ENCODE data around the gene MCC. TPM values are rescaled to one million over a fixed set of nuclear protein-coding genes. Genes with fewer than 3 reads are reported as not detected.

MCC gene
- total RNA-seq, 1 experiment from 2014 or later: 23.5 TPM

DNA sequence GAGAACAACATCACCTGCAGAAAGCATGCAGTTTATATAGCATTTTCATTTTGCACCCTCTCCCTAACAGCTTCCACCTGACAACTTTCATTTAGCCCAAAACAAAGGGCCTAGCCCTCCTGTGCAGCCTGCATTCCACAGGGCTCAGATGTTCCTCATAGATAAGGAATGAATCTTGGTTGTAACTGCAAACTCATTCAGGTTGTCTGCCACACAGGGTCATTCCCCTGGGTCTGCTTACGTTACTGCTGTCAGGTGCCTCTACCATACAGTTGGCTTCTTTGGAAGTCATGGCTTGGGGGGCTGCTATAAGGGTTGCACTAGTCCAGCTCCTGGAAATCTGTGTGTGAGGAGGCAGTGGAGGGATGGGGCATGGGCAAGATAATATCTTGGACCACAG lies 514.3 kb downstream of the MCC start:
- Mint-ChIP-seq H3K36me3 (no peaks in the 10 kb centered on the region), H3K4me1 (peaks cover 42% of the 10 kb centered on the region), H3K9me3 (no peaks in the 10 kb centered on the region), H3K27me3 (ENCODE audit: low read depth) (no peaks in the 10 kb centered on the region), H3K27ac (no peak overlapping the region), H3K4me3 (no peak overlapping the region)
- ChIA-PET CTCF (interaction anchor here (1.2 kb wide), 1 partner anchor 22 kb away, joined by 4 read pairs; no protein-coding TSS in a partner anchor), POLR2A (no interaction called here)
- no peak for ATAC-seq
- no peak for DNase-seq (ENCODE audit: low spot score)
- TF ChIP-seq, protein P1, sequence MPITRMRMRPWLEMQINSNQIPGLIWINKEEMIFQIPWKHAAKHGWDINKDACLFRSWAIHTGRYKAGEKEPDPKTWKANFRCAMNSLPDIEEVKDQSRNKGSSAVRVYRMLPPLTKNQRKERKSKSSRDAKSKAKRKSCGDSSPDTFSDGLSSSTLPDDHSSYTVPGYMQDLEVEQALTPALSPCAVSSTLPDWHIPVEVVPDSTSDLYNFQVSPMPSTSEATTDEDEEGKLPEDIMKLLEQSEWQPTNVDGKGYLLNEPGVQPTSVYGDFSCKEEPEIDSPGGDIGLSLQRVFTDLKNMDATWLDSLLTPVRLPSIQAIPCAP (CRISPR knock-in tag; IDR thresholded peaks at IDR 0.05): no peak
- TF ChIP-seq NFE2L1 (CRISPR knock-in tag; IDR thresholded peaks at IDR 0.05) (no peak), ESRRA (CRISPR knock-in tag; IDR thresholded peaks at IDR 0.05; ENCODE audit: borderline replicate concordance) (no peak), TP53 (CRISPR knock-in tag; IDR thresholded peaks at IDR 0.05) (no peak)

DNA sequence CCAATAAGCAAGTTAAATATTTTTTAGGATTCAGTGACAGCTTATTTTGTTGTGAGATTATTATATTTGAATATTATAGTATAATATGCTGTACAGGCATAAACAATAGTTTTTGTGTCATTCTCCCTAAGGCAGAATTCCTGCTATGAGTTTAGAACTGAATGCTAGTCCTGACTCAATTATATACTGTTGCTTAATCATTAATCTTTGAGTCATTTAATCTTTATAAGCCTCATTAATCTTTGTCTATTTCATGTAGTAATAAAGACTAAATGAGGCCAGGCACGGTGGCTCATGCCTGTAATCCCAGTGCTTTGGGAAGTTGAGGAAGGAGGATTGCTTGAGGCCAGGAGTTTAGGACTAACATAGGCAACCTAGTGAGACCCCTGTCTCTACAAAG lies 515.2 kb downstream of the MCC start:
- ChIA-PET CTCF (interaction anchor here (1.2 kb wide), 1 partner anchor 23 kb away, joined by 4 read pairs; no protein-coding TSS in a partner anchor), POLR2A (no interaction called here)
- H3K27me3 Mint-ChIP-seq (ENCODE audit: low read depth): no peaks in the 10 kb centered on the region
- H3K4me1 Mint-ChIP-seq: peaks cover 42% of the 10 kb centered on the region
- TF ChIP-seq ZNF416 (CRISPR knock-in tag; IDR thresholded peaks at IDR 0.05) (no peak), ZNF138 (CRISPR knock-in tag; conservative IDR thresholded peaks at IDR 0.05) (no peak), ATF6 (CRISPR knock-in tag; IDR thresholded peaks at IDR 0.05) (no peak), ZNF671 (CRISPR knock-in tag; IDR thresholded peaks at IDR 0.05) (no peak), SP1 (CRISPR knock-in tag; conservative IDR thresholded peaks at IDR 0.05) (no peak), E2F5 (CRISPR knock-in tag; IDR thresholded peaks at IDR 0.05) (no peak), ZNF512 (CRISPR knock-in tag; IDR thresholded peaks at IDR 0.05; ENCODE audit: borderline replicate concordance) (no peak), MXD4 (CRISPR knock-in tag; IDR thresholded peaks at IDR 0.05; ENCODE audit: borderline replicate concordance) (no peak), TEAD4 (CRISPR knock-in tag; IDR thresholded peaks at IDR 0.05) (no peak), ATF3 (CRISPR knock-in tag; conservative IDR thresholded peaks at IDR 0.05) (no peak), NFE2L1 (CRISPR knock-in tag; IDR thresholded peaks at IDR 0.05) (no peak), AFF4 (CRISPR knock-in tag; IDR thresholded peaks at IDR 0.05; ENCODE audit: borderline replicate concordance) (no peak), HMGA2 (CRISPR knock-in tag; IDR thresholded peaks at IDR 0.05) (no peak), ZNF396 (CRISPR knock-in tag; IDR thresholded peaks at IDR 0.05; ENCODE audit: borderline replicate concordance) (no peak), SMAD3 (CRISPR knock-in tag; IDR thresholded peaks at IDR 0.05; ENCODE audit: borderline replicate concordance) (no peak)
- TF ChIP-seq, protein P2, sequence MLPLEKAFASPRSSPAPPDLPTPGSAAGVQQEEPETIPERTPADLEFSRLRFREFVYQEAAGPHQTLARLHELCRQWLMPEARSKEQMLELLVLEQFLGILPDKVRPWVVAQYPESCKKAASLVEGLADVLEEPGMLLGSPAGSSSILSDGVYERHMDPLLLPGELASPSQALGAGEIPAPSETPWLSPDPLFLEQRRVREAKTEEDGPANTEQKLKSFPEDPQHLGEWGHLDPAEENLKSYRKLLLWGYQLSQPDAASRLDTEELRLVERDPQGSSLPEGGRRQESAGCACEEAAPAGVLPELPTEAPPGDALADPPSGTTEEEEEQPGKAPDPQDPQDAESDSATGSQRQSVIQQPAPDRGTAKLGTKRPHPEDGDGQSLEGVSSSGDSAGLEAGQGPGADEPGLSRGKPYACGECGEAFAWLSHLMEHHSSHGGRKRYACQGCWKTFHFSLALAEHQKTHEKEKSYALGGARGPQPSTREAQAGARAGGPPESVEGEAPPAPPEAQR (CRISPR knock-in tag; IDR thresholded peaks at IDR 0.05): no peak
- H3K27ac Mint-ChIP-seq: no peak overlapping the region
- no peak overlapping the region for H3K4me3 Mint-ChIP-seq
- DNase-seq (ENCODE audit: low spot score) (no peak), ATAC-seq (no peak)
- no peaks in the 10 kb centered on the region for H3K36me3 Mint-ChIP-seq
- no peaks in the 10 kb centered on the region for H3K9me3 Mint-ChIP-seq
